HG03025 (cell line): ENCODE data around the gene PTPRJ.
"Not testable (repeated sequence)": the region's sequence is repeated elsewhere in the genome, so short reads cannot be mapped to it uniquely, and the experiment has no call there.

Experiments used
- ATAC-seq: cut with Tn5 transposase; IDR thresholded peaks from one replicate; pipeline ENCODE4 v1.9.1; 2021; ENCODE audit warnings: mild to moderate bottlenecking, moderate library complexity; ENCODE audit not compliant: unreplicated experiment, low FRiP score

The PTPRJ gene

GRCh38 chr11:48180627-48181026, 200.3 kb downstream of the PTPRJ start:
- no peak for ATAC-seq

- no peak for ATAC-seq
Observed at GRCh38 chr11:48182860-48183526, 202.6 kb downstream of the PTPRJ start.

GRCh38 chr11:48184452-48184851, 204.1 kb downstream of the PTPRJ start:
- no peak for ATAC-seq

- ATAC-seq = not testable (repeated sequence)
Observed at GRCh38 chr11:48190906-48191654, 210.7 kb downstream of the PTPRJ start.

GRCh38 chr11:48193876-48194275, 213.5 kb downstream of the PTPRJ start:
- ATAC-seq = no peak

GRCh38 chr11:48207881-48208280, 227.5 kb downstream of the PTPRJ start:
- no peak for ATAC-seq

GRCh38 chr11:48210052-48210451, 229.7 kb downstream of the PTPRJ start:
- ATAC-seq = no peak

GRCh38 chr11:48216510-48216909, 236.2 kb downstream of the PTPRJ start, which contains the start of gene OR4B1:
Gene OR4B1 (plus strand): TSS chr11:48216810. CDS start chr11:48216810, 0 bp downstream.
- no peak for ATAC-seq
